Activated T-cell treated with anti-CD3 and anti-CD28 coated beads for 48 hours (primary cell): Measurements from ENCODE around the gene DNAJC5.
"Not testable (repeated sequence)": the region's sequence is repeated elsewhere in the genome, so short reads cannot be mapped to it uniquely, and the experiment has no call there.

Experiments
- DNase-seq: peaks from one replicate; pipeline ENCODE4 v3.0.0-alpha.2; 2020; ENCODE audit warnings: low read depth

Gene DNAJC5

DNA sequence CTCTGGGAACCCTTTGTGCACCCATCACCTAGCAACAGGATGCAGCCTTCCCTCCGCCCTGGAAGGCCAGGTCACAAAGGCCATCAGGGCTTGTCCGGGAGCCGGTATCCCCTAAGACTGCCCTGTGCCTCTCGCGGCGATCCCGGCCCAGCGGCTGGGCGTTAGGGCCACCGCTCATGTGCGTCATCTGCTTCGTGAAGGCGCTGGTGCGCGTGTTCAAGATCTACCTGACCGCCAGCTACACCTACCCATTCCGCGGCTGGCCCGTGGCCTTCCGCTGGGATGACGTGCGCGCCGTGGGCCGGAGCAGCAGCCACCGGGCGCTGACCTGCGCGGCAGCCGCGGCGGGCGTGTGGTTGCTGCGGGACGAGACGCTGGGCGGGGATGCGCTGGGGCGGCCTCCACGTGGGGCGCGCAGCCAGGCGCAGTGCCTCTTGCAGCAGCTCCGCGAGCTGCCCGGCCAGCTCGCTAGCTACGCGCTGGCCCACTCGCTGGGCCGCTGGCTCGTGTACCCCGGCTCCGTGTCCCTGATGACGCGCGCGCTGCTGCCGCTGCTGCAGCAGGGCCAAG, 33.5 kb upstream of the DNAJC5 start, which contains the start of gene ABHD16B:
Gene ABHD16B (plus strand): TSS at position 134 of the 570 bp plus-strand sequence. CDS start 43 bp downstream, at position 177.
- DNase-seq = no peak

DNA sequence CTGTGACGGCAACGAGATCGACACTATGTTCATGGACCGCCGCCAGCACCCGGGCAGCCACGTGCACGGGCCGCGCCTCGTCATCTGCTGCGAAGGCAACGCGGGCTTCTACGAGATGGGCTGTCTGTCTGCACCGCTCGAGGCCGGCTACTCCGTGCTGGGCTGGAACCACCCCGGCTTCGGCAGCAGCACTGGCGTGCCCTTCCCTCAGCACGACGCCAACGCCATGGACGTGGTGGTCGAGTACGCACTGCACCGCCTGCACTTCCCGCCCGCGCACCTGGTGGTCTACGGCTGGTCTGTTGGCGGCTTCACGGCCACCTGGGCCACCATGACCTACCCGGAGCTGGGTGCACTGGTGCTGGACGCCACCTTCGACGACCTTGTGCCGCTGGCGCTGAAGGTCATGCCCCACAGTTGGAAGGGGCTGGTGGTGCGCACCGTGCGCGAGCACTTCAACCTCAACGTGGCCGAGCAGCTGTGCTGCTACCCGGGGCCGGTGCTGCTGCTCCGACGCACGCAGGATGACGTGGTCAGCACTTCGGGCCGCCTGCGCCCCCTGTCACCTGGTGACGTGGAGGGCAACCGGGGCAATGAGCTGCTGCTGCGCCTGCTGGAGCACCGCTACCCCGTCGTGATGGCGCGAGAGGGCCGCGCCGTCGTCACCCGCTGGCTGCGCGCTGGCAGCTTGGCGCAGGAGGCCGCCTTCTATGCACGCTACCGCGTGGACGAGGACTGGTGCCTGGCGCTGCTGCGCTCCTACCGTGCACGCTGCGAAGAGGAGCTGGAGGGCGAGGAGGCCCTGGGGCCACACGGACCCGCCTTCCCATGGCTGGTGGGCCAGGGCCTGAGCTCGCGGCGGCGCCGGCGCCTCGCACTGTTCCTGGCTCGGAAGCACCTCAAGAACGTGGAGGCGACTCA, 32.7 kb upstream of the DNAJC5 start:
- DNase-seq = no peak

DNA sequence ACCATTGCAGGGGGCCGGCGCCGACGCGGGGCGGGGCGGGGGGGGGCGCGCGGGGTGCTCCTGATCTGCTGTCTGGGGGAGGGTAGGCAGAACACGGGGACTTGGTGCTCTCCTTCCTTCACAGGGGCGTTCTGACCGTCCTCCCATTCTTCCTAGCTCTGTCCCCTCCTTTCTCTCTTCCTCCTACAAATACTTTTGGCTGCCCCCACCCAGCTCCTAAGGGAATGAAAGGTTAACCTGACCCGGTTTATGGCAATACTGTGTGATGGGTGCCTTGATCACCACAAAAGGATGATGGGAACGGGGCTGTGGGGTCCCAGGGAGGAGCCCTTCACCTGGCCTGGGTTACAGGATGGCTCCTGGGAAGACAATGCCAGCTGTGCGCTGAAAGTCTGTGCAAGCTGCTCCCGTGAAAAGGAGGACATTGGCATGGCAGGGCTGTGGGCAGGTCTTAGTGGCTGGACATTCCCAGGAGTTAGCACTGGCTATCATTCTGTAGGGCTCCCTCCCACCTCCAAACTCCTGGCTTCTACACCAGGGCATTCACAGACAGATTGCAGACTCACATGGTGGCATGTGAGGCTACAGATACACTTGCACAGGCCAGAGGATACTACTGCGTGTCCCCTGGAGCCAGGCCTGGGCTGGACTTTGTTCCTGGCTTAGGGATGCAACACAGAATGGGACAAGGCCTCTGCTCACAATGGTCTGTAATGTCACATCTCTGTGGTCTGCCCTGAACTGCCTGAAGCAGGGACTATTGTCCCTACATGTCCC, 31.7 kb upstream of the DNAJC5 start:
- DNase-seq = no peak

DNA sequence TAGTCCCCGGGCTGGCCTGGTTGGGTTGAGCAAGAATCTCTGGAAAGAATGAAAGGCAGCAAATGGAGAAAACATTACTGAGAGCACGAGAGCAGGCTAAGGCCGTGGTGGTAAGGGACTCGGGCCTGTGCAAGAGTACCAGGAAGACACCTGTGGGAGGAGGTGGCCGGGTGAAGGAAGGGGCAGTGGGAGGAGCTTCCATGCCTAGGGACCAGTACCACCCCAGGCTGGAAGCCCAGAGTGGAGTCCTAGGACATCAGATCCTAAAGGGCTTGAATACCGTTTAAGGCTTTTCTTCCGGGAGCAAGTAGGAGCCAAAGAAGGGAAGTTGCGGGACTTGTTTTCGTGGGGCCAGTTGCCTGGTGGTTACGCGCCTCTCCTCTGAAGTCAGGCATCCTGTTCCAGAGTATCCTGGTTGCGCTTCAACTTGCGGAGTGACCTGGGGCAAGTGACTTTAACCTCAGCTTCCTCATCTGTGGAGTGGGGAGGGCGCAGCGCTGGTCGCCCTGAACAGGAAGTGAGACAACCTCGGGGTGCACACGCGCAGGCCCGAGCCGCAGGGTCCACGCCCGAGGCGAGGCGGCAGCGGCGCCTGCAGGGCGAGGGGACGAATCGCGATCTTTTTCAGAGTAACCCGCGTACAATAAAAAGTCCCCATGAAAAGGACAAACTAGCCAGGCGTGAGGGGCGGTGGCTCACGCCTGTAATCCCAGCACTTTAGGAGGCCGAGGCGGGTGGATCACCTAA, 31.0 kb upstream of the DNAJC5 start:
- peak; percentile 76 for DNase-seq

DNA sequence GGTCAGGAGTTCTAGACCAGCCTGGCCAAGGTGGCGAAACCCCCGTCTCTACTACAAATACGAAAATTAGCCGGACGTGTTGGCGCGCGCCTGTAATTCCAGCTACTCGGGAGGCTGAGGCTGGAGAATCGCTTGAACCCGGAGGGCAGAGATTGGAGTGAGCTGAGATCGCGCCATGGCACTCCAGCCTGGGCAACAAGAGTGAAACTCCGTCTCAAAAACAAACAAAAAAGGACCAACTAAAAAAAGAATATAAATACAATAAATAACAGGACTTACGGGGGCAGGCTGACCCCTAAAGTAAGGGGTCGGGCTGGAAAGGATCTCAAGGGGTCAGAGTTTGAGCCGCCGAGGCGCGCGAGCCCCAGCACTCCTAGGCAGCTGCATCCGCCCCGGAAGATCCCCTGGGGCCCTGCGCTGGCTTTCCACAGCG, 30.4 kb upstream of the DNAJC5 start:
- DNase-seq = no peak

DNA sequence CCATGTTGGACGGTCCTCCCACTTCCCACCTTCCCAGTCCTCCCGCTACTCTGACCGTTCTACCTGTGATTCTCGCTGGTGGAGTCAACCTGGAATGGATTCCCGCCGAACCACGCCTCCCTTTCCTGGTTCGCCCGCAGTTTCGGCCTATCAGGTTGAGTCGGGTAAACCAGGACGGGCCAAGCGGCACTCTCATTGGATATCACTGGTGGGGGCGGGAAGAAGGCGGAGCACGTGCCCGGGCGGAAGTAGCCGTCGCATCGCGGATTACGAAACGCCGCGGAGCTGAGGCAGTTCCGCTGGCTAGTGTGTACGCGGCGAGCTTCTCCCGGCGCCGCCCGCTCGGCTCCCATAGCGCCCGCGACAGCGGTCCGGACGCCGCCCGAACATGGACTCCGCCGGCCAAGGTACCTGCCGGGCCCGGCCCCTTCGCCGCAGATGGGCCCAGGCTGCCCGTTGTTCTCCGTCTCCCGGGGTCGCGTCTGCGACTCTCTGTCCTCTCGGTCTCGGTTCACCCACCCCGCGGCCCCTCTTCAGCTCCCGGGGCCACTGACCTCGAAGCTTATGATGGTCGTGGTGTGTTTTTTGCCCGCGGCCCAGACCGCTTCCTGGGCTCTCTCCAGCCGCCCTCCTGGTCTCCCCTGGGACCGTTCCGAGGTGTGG, 29.8 kb upstream of the DNAJC5 start, which contains the start of gene TPD52L2:
Gene TPD52L2 (plus strand): TSS at position 293 of the 663 bp plus-strand sequence. CDS start 96 bp downstream, at position 389.
- DNase-seq = peak; percentile 97

DNA sequence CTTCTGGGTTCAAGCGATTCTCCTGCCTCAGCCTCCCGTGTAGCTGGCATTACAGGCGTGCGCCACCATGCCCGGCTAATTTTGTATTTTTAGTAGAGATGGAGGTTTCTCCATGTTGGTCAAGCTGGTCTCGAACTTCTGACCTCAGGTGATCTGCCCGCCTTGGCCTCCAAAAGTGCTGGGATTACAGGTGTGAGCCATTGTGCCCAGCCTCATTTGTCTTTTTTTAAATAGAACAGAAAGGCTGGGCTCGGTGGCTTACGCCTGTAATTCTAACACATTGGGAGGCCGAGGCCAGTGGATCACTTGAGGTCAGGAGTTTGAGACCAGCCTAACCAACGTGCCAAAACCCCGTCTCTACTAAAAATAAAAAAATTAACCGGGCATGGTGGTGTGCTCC, 27.9 kb upstream of the DNAJC5 start:
- DNase-seq = not testable (repeated sequence)

DNA sequence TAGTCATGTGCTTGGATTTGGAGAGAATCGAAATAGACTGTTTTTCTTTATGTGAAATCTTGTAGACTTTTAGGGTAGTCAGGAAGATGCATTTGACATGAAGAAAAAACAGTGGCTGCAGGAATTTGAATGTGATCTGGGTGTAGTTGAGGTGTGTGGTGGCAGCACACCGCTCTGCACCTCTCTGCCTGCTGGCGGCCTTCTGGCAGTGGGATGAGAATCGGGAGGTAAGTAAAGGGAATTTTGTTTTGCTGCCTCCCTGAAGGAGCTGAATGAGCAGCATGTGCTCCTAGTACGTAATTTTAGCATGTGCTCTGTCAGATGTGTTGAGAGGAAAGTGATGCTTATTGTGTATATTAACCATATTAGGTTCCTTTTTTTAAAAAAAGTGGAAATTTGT, 26.7 kb upstream of the DNAJC5 start:
- no peak for DNase-seq

DNA sequence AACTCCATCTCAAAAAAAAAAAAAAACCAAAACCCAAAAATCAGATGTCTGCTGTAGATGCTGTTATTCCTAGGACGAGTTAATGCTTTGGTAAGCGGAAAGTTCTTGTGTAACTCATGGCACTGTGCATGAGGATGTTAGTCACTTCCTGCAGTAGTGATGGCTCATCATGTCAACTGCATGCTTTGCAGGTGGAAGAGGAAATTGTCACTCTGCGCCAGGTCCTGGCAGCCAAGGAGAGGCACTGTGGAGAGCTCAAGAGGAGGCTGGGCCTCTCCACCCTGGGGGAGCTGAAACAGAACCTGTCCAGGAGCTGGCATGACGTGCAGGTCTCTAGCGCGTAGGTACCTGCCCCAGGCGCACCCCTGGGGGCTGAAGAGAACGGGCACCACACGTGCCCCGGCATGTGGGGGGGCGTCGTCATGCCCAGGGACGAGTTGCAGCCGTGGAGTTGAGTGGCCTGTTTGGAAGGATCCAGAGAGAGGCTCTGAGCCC, 21.4 kb upstream of the DNAJC5 start:
- DNase-seq = peak; percentile 22

DNA sequence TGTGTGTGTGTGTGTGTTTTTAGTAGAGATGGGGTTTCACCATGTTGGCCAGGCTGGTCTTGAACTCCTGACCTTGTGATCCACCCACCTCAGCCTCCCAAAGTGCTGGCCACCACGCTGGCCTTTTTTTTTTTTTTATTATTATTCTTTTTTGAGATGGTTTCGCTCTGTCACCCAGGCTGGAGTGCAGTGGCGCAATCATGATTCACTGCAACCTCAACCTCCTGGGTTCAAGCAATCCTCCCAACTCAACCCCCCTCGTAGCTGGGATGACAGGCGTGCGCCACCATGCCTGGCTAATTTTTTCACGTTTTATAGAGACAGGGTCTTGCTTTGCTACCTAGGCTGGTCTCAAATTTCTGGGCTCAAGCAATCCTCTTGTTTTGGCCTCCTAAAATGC, 20.7 kb upstream of the DNAJC5 start:
- DNase-seq = not testable (repeated sequence)

DNA sequence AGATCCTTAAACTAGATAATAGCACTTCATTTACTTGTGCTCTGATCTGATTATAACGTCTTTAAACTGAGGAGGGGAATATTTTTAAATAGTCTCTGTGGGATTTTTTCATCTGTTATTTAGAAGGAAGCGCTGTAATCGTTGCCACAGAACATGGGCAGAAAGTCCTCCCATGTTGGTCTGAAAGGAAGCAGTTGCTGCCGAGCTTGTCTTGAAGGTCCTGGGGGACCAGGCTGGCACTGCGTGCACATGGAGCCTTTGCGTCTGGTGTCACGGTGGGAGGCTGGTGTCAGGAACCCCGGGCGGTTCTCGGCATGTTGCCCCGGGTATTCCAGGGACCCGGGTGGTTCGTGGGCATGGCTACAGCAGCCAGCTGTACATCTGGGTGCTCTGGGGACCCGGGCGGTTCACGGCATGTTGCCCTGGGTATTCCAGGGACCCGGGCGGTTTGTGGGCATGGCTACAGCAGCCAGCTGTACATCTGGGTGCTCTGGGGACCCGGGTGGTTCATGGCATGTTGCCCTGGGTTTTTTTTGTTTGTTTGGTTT, 18.4 kb upstream of the DNAJC5 start:
- no peak for DNase-seq

DNA sequence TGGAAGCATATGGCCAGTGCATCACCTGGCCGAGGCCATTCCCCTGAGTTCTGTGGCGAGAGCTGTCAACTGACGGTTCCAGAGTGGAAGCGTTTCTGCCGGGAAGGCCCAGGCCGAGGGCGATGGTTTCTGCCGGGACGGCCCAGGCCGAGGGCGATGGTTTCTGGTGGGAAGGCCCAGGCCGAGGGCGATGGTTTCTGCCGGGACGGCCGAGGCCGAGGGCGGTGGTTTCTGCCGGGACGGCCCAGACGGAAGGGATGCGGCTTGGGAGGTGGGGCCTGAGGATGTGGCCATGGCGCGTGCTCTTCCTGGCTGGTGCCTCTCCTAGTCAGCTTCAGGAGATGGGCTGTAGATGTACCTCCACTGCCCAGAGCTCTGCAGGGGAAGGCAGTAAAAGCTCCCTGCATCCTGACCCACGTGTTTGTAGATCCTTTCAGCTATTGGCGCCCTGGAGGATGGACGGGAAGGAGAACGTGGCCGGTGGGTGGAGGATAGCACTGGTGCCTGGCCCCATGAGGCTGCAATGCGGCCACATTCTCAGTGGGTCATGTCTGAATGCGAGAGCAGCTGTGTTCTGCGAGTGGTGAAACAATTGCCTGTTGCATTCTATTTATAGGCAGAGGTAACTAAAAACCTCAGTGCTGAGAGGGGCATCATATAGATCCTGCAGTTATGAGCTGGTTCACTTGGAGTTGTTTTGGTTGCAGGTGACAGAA, 17.0 kb upstream of the DNAJC5 start:
- DNase-seq = no peak

DNA sequence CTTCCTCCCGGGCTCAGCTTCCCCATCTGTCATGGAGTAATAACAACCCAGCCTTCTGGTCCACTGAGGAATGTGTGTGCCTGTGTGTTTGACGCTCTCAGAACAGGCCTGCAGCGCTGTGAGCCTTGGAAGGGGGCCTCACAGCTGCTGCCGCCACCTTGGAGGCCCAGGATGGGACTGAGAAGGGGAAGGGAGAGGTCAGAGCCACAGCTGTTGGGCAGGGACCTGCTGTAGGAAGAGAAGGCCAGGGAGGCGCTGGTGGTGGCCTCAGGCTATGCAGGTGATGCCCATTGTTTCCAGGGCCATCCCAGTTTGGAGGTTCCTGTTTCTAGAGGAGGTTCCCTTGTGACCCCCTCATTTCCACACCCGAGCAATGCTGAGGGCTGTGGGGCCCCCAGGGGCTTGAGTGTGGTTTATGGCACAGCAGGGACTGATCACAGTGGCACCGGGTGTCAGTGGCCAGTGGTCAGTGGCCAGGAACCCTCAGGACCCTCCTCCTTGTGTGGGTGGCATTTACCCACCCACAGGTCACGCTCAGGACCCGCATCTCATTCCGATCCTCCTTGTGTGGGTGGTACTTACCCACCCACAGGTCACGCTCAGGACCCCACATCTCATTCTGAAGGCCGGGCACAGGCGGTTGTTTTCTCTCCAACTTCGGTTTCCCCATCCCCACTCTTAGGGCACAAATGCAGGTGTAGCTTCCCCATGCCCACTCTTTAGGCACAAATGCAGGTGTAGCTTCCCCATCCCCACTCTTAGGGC, 15.8 kb upstream of the DNAJC5 start:
- no peak for DNase-seq

DNA sequence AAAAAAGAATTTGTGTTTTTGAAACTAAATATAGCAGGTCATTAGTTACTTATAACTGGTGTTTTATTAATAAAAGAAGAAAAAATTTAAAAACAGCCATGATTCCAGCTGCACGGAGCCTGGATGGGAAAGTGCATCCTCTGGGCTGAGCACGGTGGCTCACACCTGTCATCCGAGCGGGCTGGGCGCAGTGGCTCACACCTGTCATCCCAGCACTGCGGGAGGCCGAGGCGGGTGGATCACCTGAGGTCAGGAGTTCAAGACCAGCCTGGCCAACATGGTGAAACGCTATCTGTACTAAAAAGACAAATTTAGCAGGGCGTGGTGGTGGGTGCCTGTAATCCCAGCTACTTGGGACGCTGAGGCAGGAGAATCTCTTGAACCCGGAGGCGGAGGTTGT, 14.0 kb upstream of the DNAJC5 start:
- DNase-seq = not testable (repeated sequence)

DNA sequence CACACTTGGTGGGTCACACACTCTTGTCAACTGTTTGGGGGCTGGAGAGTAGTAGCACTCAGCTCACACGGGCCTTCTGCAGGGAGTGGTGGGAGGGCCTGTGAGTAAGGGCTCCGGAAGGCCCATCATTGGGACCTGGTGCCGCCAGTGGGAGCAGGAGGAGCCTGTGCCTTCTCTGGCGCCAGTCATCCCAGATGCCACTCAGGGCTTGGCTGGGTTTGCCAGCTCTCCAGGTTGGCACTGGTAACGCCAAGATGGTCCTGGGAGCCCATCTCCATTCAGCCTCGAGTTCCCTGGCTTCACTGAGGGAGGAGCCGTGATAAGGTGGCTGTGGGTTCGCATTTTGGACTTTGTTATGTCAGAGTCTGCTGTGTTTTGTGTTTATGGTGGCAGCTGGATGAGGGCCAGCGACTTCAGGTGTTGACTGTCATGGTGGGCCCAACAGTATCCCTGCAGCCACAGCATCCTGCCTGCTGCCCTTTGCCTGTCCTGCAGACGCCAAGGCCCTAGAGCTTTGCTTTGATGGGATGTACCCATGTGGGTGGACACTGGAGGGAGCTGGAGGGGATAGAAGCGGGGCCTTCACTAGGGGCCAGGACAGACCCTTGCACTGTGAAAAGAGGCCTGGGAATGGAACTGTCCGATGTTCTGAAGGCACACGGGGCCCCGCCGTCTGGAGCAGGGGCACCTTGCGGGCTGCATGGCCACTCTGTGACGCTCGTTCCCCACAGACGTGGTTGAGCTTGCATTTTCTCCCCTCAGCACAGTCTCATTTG, 13.3 kb upstream of the DNAJC5 start:
- DNase-seq = no peak

DNA sequence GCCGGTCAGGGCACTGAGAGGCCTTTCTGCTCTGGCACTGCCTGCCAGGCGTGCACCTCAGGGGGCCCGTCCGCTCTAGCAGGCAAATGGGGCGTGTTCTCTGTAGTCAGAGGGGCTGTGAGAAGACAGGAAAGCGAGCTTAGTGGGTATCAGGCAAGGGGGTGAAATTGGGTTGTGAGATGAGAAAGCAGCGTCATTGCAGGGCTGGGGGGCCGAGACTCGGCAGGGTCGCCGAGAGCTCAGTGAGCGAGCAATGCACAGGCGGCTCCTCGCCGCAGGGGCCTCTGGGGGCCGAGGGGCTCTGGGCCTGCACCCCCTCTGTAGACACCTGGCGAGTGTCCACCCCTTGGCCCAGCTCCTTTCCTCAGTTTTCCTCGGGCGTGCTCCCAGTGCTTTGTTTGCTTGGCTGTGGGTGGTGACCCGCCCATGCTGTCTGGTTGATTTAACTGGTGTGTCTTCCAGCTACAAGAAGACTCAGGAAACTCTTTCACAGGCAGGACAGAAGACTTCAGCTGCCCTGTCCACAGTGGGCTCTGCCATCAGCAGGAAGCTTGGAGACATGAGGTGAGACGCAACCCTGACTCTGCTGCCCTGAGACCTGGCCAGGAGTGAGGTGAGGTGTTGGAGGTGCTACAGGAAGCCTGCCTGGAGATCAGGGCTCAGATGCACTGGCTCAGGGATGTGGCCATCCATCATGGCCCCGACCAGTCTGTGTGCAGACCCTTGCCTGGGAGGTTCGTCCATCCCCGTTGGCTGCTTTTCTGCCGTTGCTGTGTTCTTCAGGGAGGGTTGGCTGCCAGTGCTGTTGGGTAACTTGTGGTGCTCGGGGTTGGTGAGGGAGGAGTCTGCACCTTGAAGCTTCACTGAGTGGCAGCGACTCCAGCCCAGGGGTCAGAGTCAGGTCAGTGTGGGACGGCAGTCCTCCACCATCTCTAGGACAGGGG, 12.4 kb upstream of the DNAJC5 start:
- DNase-seq = no peak

DNA sequence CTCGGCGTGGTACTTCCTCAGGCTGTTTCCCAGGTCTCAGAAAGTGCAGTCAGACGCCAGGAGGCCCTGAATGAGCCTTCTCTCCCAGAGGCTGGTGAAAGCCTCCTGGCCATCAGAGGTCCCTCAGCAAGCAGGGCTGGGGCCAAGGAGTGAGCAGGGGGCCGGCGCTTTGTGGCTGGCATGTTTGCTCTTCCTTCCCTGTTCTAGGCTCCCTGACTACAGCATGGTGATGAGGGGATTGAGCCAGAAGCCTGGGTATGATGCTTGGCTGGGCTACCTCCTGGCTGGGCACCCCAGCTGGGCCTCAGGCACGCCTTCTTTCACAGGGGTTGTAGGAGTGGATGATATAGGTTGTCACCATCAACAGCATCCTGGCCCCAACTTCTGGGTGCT, 11.7 kb upstream of the DNAJC5 start:
- DNase-seq = no peak
